ENCODE data around the gene DDX24.
A peak's percentile ranks its signal among the peaks of the same experiment; 100 is the strongest.

The DDX24 gene

GRCh38 chr14:94080621-94081385 is at the start of gene DDX24, which contains the start of gene IFI27L1:
Gene DDX24 (minus strand): TSS chr14:94081202. CDS start chr14:94079742, 1,460 bp downstream.
Gene IFI27L1 (plus strand): TSS chr14:94081310. CDS start chr14:94096938, 15,628 bp downstream.
- Histone ChIP-seq H3K4me1 (ENCODE audit: control insufficient read depth, insufficient read depth, low read length) (0 out of 2 replicates have a peak, but pooled peaks cover 1% of the 10 kb centered on the region), H3K36me3 (ENCODE audit: control insufficient read depth, insufficient read depth, low read length) (peaks cover 7% of the 10 kb centered on the region; the same call in 1 of the 2 replicates), H3K9me3 (ENCODE audit: control insufficient read depth, insufficient read depth, low read length) (no peaks in the 10 kb centered on the region), H3K4me3 (ENCODE audit: low read length) (peak within 1 kb of the TSS; percentile 89), H3K27ac (ENCODE audit: low read length) (no peak within 1 kb of the TSS), H3K27me3 (ENCODE audit: control insufficient read depth, insufficient read depth, low read length) (no peaks in the 10 kb centered on the region)
- no CpG with 5 or more reads among the region's 77 CpGs for WGBS (ENCODE audit: insufficient coverage, insufficient read length)
- DNase-seq (ENCODE audit: low read depth, low spot score) = peak; percentile 73

GRCh38 chr14:94129758-94130414 is 48.9 kb upstream of the DDX24 start:
- no peaks in the 10 kb centered on the region for H3K27me3 ChIP-seq (ENCODE audit: control insufficient read depth, insufficient read depth, low read length)
- no CpG with 5 or more reads among the region's 12 CpGs for WGBS (ENCODE audit: insufficient coverage, insufficient read length)
- no peak for DNase-seq (ENCODE audit: low read depth, low spot score)
- no peak overlapping the region for H3K27ac ChIP-seq (ENCODE audit: low read length)
- no peaks in the 10 kb centered on the region for H3K4me1 ChIP-seq (ENCODE audit: control insufficient read depth, insufficient read depth, low read length)
- H3K4me3 ChIP-seq (ENCODE audit: low read length) = peak overlapping the region; percentile 33; the same call in 1 of the 2 replicates
- H3K9me3 ChIP-seq (ENCODE audit: control insufficient read depth, insufficient read depth, low read length) = no peaks in the 10 kb centered on the region
- no peaks in the 10 kb centered on the region for H3K36me3 ChIP-seq (ENCODE audit: control insufficient read depth, insufficient read depth, low read length)

GRCh38 chr14:94129111-94129757 is 48.2 kb upstream of the DDX24 start, which contains the start of gene IFI27L2:
Gene IFI27L2 (minus strand): TSS chr14:94129604. CDS start chr14:94129564, 40 bp downstream.
- H3K4me1 ChIP-seq (ENCODE audit: control insufficient read depth, insufficient read depth, low read length) = no peaks in the 10 kb centered on the region
- no peak for DNase-seq (ENCODE audit: low read depth, low spot score)
- H3K27ac ChIP-seq (ENCODE audit: low read length) = no peak within 1 kb of the TSS
- no CpG with 5 or more reads among the region's 27 CpGs for WGBS (ENCODE audit: insufficient coverage, insufficient read length)
- H3K36me3 ChIP-seq (ENCODE audit: control insufficient read depth, insufficient read depth, low read length) = no peaks in the 10 kb centered on the region
- H3K4me3 ChIP-seq (ENCODE audit: low read length) = peak within 1 kb of the TSS; percentile 69; the same call in 1 of the 2 replicates
- no peaks in the 10 kb centered on the region for H3K27me3 ChIP-seq (ENCODE audit: control insufficient read depth, insufficient read depth, low read length)
- H3K9me3 ChIP-seq (ENCODE audit: control insufficient read depth, insufficient read depth, low read length) = no peaks in the 10 kb centered on the region

GRCh38 chr14:94128216-94128839 is 47.3 kb upstream of the DDX24 start:
- Histone ChIP-seq H3K27ac (ENCODE audit: low read length) (no peak overlapping the region), H3K36me3 (ENCODE audit: control insufficient read depth, insufficient read depth, low read length) (no peaks in the 10 kb centered on the region), H3K4me3 (ENCODE audit: low read length) (no peak overlapping the region; the same call in 1 of the 2 replicates), H3K27me3 (ENCODE audit: control insufficient read depth, insufficient read depth, low read length) (no peaks in the 10 kb centered on the region), H3K9me3 (ENCODE audit: control insufficient read depth, insufficient read depth, low read length) (no peaks in the 10 kb centered on the region), H3K4me1 (ENCODE audit: control insufficient read depth, insufficient read depth, low read length) (no peaks in the 10 kb centered on the region)
- no peak for DNase-seq (ENCODE audit: low read depth, low spot score)
- no CpG with 5 or more reads among the region's 14 CpGs for WGBS (ENCODE audit: insufficient coverage, insufficient read length)

GRCh38 chr14:94127330-94127729 is 46.3 kb upstream of the DDX24 start:
- H3K4me1 ChIP-seq (ENCODE audit: control insufficient read depth, insufficient read depth, low read length) = no peaks in the 10 kb centered on the region
- DNase-seq (ENCODE audit: low read depth, low spot score) = no peak
- H3K9me3 ChIP-seq (ENCODE audit: control insufficient read depth, insufficient read depth, low read length) = no peaks in the 10 kb centered on the region
- no peak overlapping the region for H3K27ac ChIP-seq (ENCODE audit: low read length)
- H3K4me3 ChIP-seq (ENCODE audit: low read length) = no peak overlapping the region
- no CpG with 5 or more reads among the region's 6 CpGs for WGBS (ENCODE audit: insufficient coverage, insufficient read length)
- no peaks in the 10 kb centered on the region for H3K36me3 ChIP-seq (ENCODE audit: control insufficient read depth, insufficient read depth, low read length)
- H3K27me3 ChIP-seq (ENCODE audit: control insufficient read depth, insufficient read depth, low read length) = no peaks in the 10 kb centered on the region

GRCh38 chr14:94126800-94127199 is 45.8 kb upstream of the DDX24 start:
- Histone ChIP-seq H3K4me1 (ENCODE audit: control insufficient read depth, insufficient read depth, low read length) (no peaks in the 10 kb centered on the region), H3K36me3 (ENCODE audit: control insufficient read depth, insufficient read depth, low read length) (no peaks in the 10 kb centered on the region), H3K4me3 (ENCODE audit: low read length) (no peak overlapping the region), H3K27ac (ENCODE audit: low read length) (no peak overlapping the region), H3K27me3 (ENCODE audit: control insufficient read depth, insufficient read depth, low read length) (no peaks in the 10 kb centered on the region), H3K9me3 (ENCODE audit: control insufficient read depth, insufficient read depth, low read length) (no peaks in the 10 kb centered on the region)
- no peak for DNase-seq (ENCODE audit: low read depth, low spot score)
- no CpG with 5 or more reads among the region's 5 CpGs for WGBS (ENCODE audit: insufficient coverage, insufficient read length)

GRCh38 chr14:94126419-94126677 is 45.3 kb upstream of the DDX24 start:
- WGBS (ENCODE audit: insufficient coverage, insufficient read length) = no CpG with 5 or more reads among the region's 1 CpG
- Histone ChIP-seq H3K27ac (ENCODE audit: low read length) (no peak overlapping the region), H3K36me3 (ENCODE audit: control insufficient read depth, insufficient read depth, low read length) (no peaks in the 10 kb centered on the region), H3K4me3 (ENCODE audit: low read length) (no peak overlapping the region), H3K4me1 (ENCODE audit: control insufficient read depth, insufficient read depth, low read length) (no peaks in the 10 kb centered on the region), H3K9me3 (ENCODE audit: control insufficient read depth, insufficient read depth, low read length) (no peaks in the 10 kb centered on the region), H3K27me3 (ENCODE audit: control insufficient read depth, insufficient read depth, low read length) (no peaks in the 10 kb centered on the region)
- no peak for DNase-seq (ENCODE audit: low read depth, low spot score)

GRCh38 chr14:94125659-94126418 is 44.8 kb upstream of the DDX24 start:
- Histone ChIP-seq H3K36me3 (ENCODE audit: control insufficient read depth, insufficient read depth, low read length) (no peaks in the 10 kb centered on the region), H3K27ac (ENCODE audit: low read length) (no peak overlapping the region), H3K4me3 (ENCODE audit: low read length) (no peak overlapping the region), H3K4me1 (ENCODE audit: control insufficient read depth, insufficient read depth, low read length) (no peaks in the 10 kb centered on the region), H3K9me3 (ENCODE audit: control insufficient read depth, insufficient read depth, low read length) (no peaks in the 10 kb centered on the region), H3K27me3 (ENCODE audit: control insufficient read depth, insufficient read depth, low read length) (no peaks in the 10 kb centered on the region)
- no CpG with 5 or more reads among the region's 6 CpGs for WGBS (ENCODE audit: insufficient coverage, insufficient read length)
- DNase-seq (ENCODE audit: low read depth, low spot score) = no peak

- Histone ChIP-seq H3K27me3 (ENCODE audit: control insufficient read depth, insufficient read depth, low read length) (no peaks in the 10 kb centered on the region), H3K4me3 (ENCODE audit: low read length) (no peak overlapping the region), H3K9me3 (ENCODE audit: control insufficient read depth, insufficient read depth, low read length) (no peaks in the 10 kb centered on the region), H3K27ac (ENCODE audit: low read length) (no peak overlapping the region), H3K4me1 (ENCODE audit: control insufficient read depth, insufficient read depth, low read length) (no peaks in the 10 kb centered on the region), H3K36me3 (ENCODE audit: control insufficient read depth, insufficient read depth, low read length) (no peaks in the 10 kb centered on the region)
- DNase-seq (ENCODE audit: low read depth, low spot score) = no peak
- whole genome bisulfite sequencing (ENCODE audit: insufficient coverage, insufficient read length) = no CpG with 5 or more reads among the region's 9 CpGs
Measured at GRCh38 chr14:94124582-94125377, 43.8 kb upstream of the DDX24 start.
